Measurements from ENCODE around the gene PNPLA3.

- TF ChIP-seq CTCF (IDR thresholded peaks at IDR 0.05 in 2 of 3, conservative IDR thresholded peaks at IDR 0.05 in 1 of 3; ENCODE audit: borderline replicate concordance in 1 of 3, insufficient read depth in 1 of 3, low read depth in 2 of 3, low read length in 2 of 3) (no peak), CEBPB (IDR thresholded peaks at IDR 0.05; ENCODE audit: low read depth) (no peak), POLR2A (IDR thresholded peaks at IDR 0.05; ENCODE audit: borderline replicate concordance, extremely low read depth, insufficient read depth, insufficient read length) (no peak), REST (IDR thresholded peaks at IDR 0.05; ENCODE audit: low read depth) (no peak), ZFX (IDR thresholded peaks at IDR 0.05) (no peak), MAX (IDR thresholded peaks at IDR 0.05) (no peak)
Observed at GRCh38 chr22:43895986-43896645, 27.5 kb upstream of the PNPLA3 start.

All from HCT116 (cell line).